GM12892 (cell line): Measurements from ENCODE around the gene PRDM16.

Source experiments
- DNase-seq: peaks from one replicate; pipeline ENCODE4 v3.0.0; 2011; ENCODE audit not compliant: insufficient read length
- FAIRE-seq: peaks from 2 replicates; lab custom pipeline; 2011; peaks lifted over from hg19 to GRCh38; lab: Jason Lieb, UNC
- POLR2A ChIP-seq: IDR thresholded peaks from 2 replicates; pipeline ENCODE4 v1.6.1; 2011; ENCODE audit warnings: low read depth, low read length, control low read depth
- POLR2AphosphoS5 ChIP-seq: IDR thresholded peaks from 2 replicates; pipeline ENCODE4 v1.6.1; 2011; ENCODE audit warnings: low read depth, low read length, control low read depth
- TAF1 ChIP-seq: IDR thresholded peaks from 2 replicates; pipeline ENCODE4 v1.6.1; 2011; ENCODE audit warnings: low read depth, mild to moderate bottlenecking, control low read depth, low read length, borderline replicate concordance

PRDM16 gene

DNA sequence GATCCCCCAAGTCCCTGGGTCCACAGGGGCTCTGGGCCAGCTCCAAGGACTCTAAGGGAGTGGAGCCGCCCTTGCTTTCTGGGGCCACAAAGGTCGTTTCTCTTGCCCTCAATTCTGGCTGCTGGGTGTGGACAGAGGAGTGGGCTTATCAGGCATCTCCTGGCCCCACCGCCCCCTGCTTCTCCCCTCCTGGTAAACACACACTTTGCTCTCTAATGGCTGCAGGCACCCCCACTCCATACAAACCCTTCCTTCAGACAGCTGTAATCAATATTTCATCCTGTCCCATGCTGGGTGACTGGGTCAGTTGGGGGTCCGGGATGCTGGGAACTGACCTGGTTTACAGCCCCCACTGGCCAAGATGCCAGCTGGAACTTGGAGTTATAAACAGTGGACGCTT is 67.5 kb downstream of the PRDM16 start:
- FAIRE-seq (no peak), DNase-seq (no peak)
- TF ChIP-seq POLR2AphosphoS5 (no peak), POLR2A (no peak), TAF1 (no peak)

DNA sequence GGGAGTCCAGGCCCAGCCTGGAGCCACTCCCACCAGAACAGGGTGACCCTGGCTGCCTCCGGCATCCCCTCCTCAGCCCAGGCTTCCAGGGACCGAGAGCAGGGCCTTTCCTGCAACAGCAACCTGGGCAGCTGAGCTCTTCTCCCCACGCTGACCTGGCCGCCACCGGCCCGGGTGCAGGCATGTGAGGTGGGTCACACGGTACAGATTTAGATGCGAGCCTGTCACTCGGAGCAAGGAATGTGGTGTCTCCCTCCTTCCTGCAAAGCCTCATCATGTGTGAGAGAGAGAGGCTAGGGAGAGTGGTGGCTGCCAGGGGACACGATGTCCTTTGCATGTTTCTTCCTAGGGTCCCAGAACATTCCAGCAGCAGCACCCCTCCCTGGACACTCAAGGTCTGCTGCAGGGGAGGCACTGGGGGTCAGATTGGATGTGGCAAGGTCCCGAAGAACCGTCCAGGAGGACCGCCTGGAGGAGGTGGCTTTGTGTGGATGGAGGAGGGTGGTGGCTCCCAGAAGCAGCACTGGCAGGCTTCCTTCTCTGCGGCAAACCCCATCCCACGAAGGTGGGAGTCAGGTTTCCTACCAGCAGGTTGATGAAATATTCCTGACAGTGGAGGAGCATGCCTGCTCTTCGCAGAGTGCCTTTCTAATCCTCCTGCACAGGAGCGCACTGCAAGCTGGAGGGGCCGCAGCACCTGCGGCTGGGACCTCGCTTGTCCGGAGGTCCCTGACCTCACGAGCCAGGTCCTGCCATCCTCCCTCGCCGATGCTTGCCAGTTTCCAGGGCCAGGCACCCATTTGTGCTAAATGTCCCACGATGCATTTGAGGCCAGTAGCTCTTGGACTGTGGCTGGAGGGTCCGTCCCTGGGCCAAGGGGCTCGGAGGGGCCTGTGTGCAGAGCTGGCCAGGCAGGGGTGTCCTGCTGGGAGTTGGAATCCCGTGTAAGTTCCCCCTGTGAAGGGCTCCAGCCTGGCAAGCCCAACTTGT is 68.4 kb downstream of the PRDM16 start:
- no peak for DNase-seq
- FAIRE-seq = no peak
- no peak for TF ChIP-seq TAF1
- TF ChIP-seq POLR2AphosphoS5 = no peak
- TF ChIP-seq POLR2A = no peak

DNA sequence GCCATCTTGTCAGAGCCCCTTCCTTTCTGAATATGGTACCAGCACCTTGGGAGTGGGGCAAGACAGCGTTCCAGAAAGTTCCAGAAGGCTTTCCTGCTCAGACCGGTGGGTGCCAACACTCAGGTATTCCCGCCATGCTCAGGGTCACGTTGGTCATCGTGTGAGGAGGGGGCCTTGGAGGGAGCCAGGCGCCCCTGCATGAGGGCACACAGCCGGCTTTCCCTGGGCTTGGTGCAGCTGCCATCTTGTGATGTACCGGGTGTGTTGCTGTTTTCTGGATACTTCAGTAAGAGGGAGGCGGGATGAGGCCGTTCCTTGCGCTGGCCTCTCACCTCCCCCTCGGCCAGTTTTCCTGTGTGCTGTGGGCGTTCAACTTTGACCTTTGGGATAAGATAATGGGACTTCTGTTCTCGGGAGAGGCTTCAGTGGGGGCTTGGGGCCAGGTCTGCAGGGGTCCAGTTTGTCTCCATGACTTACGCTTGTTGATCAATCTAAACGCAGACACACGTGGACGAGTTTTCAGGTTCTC is 69.7 kb downstream of the PRDM16 start:
- no peak for DNase-seq
- no peak for FAIRE-seq
- TF ChIP-seq POLR2AphosphoS5 = no peak
- no peak for TF ChIP-seq TAF1
- no peak for TF ChIP-seq POLR2A

DNA sequence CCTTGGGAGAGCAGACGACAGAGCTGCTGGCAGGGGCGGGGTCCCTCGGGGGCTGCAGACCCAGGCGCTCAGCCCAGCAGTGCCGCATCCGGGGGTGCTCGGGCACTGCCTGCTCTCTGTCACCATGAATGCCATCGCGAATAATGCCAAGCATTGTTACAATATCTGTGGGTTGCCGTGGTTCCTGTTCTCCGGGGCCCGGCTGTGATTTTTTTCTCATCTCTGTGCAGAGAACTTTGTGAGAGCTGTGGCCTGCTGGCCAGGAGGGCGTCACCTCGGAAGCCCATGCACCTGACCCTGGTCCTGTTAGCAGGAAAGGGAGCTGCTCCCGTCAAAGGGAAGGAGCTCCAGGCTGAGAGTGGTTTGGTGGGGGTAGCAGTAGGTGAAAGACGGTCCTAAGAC is 70.4 kb downstream of the PRDM16 start:
- DNase-seq (no peak), FAIRE-seq (no peak)
- TF ChIP-seq POLR2A (no peak), TAF1 (no peak), POLR2AphosphoS5 (no peak)

DNA sequence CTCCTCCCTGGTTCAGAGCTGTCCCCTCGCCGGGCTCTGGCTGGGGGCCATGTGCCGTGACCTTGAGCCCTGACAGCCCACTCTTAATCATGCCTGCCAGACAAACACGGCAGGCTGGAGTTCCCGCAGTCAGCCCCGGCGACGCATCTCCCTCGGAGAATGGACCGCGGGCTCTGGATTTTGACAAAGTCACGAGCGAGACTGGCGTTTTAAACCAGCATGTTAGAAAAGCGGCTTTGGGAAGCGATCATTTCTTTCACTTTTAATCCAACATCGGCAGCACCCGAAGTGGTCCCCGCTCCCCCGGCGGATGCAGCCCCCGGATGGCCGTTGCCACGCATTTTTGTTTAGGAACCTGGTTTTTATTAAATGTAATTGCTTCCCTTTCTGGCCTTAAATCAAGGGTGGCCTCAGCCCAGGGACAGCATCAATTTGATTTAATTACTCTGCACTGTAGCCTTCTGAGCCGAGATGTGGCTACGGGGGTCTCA is 70.9 kb downstream of the PRDM16 start:
- FAIRE-seq = no peak
- no peak for DNase-seq
- TF ChIP-seq TAF1 = no peak
- TF ChIP-seq POLR2A = no peak
- no peak for TF ChIP-seq POLR2AphosphoS5

DNA sequence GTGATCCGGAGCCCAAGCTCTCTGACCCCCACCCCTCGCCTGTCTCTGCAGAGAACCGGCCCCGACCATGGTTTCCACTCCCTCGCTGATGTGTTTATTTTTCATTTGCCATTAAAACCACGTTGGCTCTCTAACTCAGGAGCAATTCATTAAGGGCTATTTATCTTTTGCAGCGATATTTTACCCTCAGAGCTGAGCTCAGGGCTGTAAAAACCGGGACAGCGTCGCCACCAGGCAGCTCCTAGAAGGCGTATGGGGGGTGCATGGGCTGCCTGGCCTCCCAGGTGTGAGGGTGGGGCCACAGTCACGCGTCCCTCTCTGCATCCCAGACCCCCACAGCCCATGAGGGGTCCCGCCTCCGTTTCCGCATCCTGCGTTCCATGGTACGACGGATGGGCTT is 71.4 kb downstream of the PRDM16 start:
- FAIRE-seq = no peak
- TF ChIP-seq POLR2A = no peak
- no peak for TF ChIP-seq TAF1
- no peak for TF ChIP-seq POLR2AphosphoS5

DNA sequence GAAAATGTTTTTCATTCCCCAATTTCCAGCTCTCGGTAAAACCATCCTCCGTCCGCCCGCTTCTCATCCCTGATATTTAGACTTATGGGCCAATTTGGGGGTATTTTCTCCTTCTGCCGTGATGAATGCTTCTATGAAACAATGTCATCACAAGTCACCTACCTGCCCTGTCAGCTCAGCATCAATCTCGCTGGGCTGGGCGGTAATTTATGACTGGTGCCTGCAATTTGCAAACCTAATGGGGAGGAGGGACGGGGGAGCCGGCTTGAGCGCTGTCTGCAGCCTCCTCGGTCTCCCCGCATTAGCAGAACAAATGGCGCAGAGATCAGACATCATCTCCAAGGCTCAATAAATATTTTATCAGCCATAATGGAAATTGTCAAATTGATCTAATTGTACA is 72.1 kb downstream of the PRDM16 start:
- FAIRE-seq (no peak), DNase-seq (no peak)
- TF ChIP-seq POLR2AphosphoS5 (no peak), POLR2A (no peak), TAF1 (no peak)

More for the DNA sequence above, 71.4 kb downstream of the PRDM16 start:
- no peak for DNase-seq

DNA sequence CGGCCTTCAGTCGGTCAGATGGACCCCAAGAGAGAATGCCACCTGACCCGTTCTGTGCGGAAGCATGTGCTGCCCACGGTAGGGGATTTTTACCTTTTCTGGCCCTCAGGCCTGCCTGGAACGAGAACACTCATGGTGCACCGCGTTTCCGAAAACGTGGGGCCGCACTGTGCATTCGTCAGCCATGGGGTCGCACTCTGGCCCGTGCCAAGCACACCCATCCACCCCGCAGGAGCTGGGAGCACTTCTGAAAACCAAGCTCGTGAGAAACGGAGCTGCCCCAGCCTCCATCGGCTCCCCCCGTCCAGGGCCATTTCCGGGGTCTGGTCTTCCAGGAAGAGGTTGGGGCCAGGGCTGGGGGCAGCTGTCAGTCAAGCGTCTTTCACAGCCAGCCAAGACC is 72.8 kb downstream of the PRDM16 start:
- DNase-seq (no peak), FAIRE-seq (no peak)
- no peak for TF ChIP-seq TAF1
- TF ChIP-seq POLR2AphosphoS5 = no peak
- no peak for TF ChIP-seq POLR2A

DNA sequence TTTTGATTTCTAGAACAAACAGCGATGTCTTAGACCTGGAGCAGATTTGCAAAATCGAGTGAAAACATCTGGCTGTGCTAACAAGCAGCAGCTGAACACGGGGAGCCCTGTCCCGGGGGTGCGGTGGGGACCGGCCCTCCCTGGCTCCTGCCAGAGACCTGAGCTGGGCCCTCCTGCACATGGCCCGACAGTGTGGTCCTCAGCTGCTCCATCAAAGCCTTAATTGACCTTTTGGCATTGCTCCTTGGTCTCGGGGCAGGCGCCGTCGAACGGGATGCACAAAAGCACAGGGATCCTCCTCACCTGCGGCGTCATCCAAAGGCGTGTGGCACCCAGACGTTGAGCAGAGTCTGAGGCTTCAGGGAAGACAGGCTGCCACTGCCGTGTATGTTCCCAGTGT is 73.2 kb downstream of the PRDM16 start:
- DNase-seq (no peak), FAIRE-seq (no peak)
- TF ChIP-seq POLR2A (no peak), TAF1 (no peak), POLR2AphosphoS5 (no peak)

DNA sequence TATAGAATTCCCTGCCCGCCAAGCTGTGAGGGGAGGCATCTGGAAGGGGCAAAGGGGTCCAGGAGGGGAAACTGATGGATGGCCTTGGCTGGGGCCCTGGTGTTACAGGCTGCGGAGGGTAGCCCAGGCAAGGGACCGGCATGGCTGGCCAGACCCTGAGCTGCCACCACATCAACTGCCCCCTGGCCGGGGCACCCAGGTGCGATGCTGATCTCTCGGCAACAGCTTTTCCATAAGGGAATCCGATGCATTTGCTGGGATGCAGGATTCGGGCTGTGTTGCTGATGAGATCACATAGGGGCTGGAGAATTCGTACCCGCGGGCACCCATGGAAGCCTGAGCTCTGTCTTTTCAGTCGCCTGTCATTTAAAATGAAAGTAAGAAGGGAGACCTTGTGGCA is 73.7 kb downstream of the PRDM16 start:
- FAIRE-seq (no peak), DNase-seq (no peak)
- TF ChIP-seq POLR2AphosphoS5 (no peak), TAF1 (no peak), POLR2A (no peak)

DNA sequence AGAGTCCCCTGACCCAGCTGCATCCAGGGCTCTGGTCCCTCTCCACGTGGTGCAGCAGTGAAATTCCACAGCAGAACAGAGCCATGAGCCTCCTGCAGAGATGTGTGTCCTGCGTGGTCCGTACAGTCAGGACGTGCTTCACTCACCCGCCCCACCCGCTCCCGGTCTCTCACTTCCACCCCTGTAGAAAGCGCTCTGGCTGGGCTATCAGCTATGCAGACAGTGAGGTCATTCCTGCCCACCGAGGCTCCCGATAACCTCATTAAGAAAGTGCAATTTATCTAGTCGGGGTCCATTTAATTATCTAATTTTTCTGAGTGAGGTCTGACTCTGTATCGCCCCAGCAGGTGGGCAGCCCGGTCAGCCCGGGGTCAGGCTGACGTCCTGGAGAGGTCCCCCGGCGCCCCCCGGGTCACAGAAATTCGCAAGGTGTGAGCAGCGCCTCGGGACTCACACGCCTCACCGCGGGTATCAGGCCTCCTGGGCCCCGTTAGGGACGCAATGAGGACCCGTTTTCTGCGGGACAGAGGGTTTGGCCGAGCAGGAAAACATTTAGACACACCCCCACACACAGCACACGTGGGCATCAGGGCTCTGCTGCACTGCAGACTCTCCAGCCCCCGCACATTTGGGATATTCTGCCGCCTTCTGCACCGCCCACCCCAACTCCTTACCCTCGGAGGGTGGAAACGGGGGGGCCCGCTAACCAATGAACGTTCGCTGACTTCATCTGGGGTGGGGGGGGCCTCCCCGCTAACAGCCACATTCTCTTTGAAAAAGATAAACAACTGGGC is 76.7 kb downstream of the PRDM16 start:
- TF ChIP-seq POLR2A = no peak
- no peak for FAIRE-seq
- no peak for DNase-seq

DNA sequence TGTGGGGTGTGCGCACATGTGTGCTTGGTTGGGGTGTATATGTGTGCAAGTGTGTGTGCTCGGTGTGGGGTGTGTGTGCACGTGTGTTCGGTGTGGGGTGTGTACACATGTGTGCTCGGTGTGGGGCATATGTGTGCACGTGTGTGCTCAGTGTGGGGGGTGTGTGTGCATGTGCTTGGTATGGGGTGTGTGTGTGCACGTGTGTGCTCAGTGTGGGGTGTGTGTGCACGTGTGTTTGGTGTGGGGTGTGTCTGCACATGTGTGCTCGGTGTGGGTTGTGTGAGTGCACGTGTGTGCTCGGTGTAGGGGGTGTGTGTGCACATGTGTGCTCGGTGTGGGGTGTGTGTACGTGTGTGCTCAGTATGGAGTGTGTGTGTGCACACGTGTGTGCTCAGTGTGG is 77.5 kb downstream of the PRDM16 start:
- FAIRE-seq = no peak
- TF ChIP-seq POLR2AphosphoS5 (no peak), TAF1 (no peak), POLR2A (no peak)
- no peak for DNase-seq
